NT2/D1 (cell line): Measurements from ENCODE around the gene GPR35.

Source experiments
- DNase-seq: peaks from one replicate; pipeline ENCODE4 v3.0.0-alpha.2; 2011; ENCODE audit warnings: low read depth, low spot score
- H3K27me3 ChIP-seq: 2 replicates; pipeline ENCODE4 v1.6.0; 2011; ENCODE audit warnings: mild to moderate bottlenecking; ENCODE audit not compliant: insufficient read length, insufficient read depth
- H3K36me3 ChIP-seq: 2 replicates; pipeline ENCODE4 v1.6.1; 2011; ENCODE audit warnings: mild to moderate bottlenecking, low read length, mixed read lengths; ENCODE audit not compliant: insufficient read depth, insufficient read length
- H3K4me1 ChIP-seq: 2 replicates; pipeline ENCODE4 v1.5.1; 2011; ENCODE audit not compliant: insufficient read depth, insufficient read length
- H3K4me3 ChIP-seq: 2 replicates; pipeline ENCODE4 v1.5.1; 2011; ENCODE audit warnings: low read depth; ENCODE audit not compliant: insufficient read length
- H3K9ac ChIP-seq: 2 replicates; pipeline ENCODE4 v1.6.0; 2011; ENCODE audit warnings: low read depth; ENCODE audit not compliant: insufficient read length
- H3K9me3 ChIP-seq: 2 replicates; pipeline ENCODE4 v1.5.1; 2011; ENCODE audit warnings: mild to moderate bottlenecking, low read length; ENCODE audit not compliant: insufficient read depth
- SUZ12 ChIP-seq: IDR thresholded peaks from 2 replicates; pipeline ENCODE4 v1.6.1; 2011; ENCODE audit not compliant: insufficient read length, insufficient read depth; ENCODE audit errors: extremely low read depth
- YY1 ChIP-seq: IDR thresholded peaks from 2 replicates; pipeline ENCODE4 v1.6.1; 2011; ENCODE audit not compliant: insufficient read length, insufficient read depth
- ZNF274 ChIP-seq: IDR thresholded peaks from 2 replicates; pipeline ENCODE4 v1.6.1; 2011; ENCODE audit warnings: mild to moderate bottlenecking, low read depth, low read length

The GPR35 gene

GRCh38 chr2:240632306-240632721 lies 7.0 kb downstream of the GPR35 start:
- no peak overlapping the region for H3K9ac ChIP-seq
- peaks cover 8% of the 10 kb centered on the region for H3K4me1 ChIP-seq
- peaks cover 2% of the 10 kb centered on the region for H3K27me3 ChIP-seq
- H3K4me3 ChIP-seq: no peak overlapping the region
- DNase-seq: no peak
- no peaks in the 10 kb centered on the region for H3K36me3 ChIP-seq
- TF ChIP-seq SUZ12 (no peak), YY1 (no peak), ZNF274 (no peak)
- H3K9me3 ChIP-seq: peaks cover 45% of the 10 kb centered on the region

GRCh38 chr2:240635121-240635997 lies 10.1 kb downstream of the GPR35 start:
- H3K27me3 ChIP-seq: peaks cover 29% of the 10 kb centered on the region
- no peak overlapping the region for H3K9ac ChIP-seq
- H3K9me3 ChIP-seq: peaks cover 45% of the 10 kb centered on the region
- no peak for DNase-seq
- H3K4me1 ChIP-seq: no peaks in the 10 kb centered on the region
- H3K4me3 ChIP-seq: no peak overlapping the region
- TF ChIP-seq YY1: no peak
- TF ChIP-seq SUZ12: no peak
- TF ChIP-seq ZNF274: no peak
- no peaks in the 10 kb centered on the region for H3K36me3 ChIP-seq

DNA sequence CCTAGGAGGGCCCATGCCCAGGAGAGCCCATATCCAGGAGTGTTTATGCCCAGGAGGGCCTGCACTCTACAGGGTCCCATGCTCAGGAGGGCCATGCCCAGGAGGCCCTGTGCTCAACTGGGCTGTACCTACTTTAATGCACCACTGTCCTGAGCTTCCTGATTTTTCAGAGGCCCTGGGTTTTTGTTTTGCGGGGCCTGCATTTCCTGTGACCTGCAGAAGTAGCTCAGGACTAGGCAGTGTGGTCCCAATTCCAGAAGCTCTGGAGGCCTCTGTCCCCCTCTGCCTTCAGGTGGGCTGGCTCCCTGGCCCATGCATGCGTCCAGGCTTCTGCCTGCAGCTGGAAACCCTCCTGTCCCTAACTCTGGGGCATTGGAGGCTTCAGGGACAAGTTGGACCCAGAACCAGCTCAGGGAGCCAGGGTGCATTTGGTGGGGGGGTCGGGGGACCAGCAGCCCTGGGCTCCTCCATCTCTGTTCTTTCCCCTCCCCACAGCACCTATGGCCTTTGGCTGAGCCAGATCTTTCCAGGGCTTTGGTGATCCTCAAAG lies 10.8 kb downstream of the GPR35 start:
- no peak overlapping the region for H3K4me3 ChIP-seq
- no peaks in the 10 kb centered on the region for H3K4me1 ChIP-seq
- H3K9ac ChIP-seq: no peak overlapping the region
- no peaks in the 10 kb centered on the region for H3K36me3 ChIP-seq
- TF ChIP-seq ZNF274: no peak
- TF ChIP-seq SUZ12: no peak
- no peak for TF ChIP-seq YY1
- H3K27me3 ChIP-seq: peaks cover 32% of the 10 kb centered on the region
- H3K9me3 ChIP-seq: peaks cover 45% of the 10 kb centered on the region
- DNase-seq: no peak

DNA sequence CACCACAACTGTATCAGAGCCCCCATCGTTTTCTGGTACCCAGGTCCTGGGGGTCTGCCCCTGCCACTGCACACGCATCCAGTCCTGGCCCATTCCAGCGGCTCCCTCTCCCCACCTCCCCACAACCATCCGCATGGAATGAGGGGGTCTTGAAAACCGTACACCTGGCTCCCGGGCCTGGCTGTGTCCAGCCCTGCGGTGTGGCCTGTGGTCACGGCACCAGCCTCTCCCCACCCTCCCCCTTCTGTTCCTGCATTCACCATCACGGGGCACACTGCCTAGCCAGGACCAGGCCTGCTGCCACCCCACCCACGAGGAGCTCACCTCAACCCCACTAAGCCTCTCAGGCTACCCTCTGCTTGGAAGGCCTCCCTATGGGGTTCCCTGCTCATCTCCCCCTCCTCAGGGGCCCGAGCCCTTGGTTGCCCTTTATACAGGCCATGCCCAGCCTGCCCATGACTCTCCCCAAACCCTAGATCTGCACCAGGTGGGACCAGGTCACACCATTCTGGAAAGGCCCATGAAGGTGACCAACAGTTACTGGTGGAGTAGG lies 11.4 kb downstream of the GPR35 start:
- TF ChIP-seq ZNF274: no peak
- TF ChIP-seq SUZ12: no peak
- no peak for TF ChIP-seq YY1
- DNase-seq: no peak

GRCh38 chr2:240637116-240637900 lies 12.0 kb downstream of the GPR35 start:
- Histone ChIP-seq H3K9me3 (peaks cover 39% of the 10 kb centered on the region), H3K9ac (no peak overlapping the region), H3K4me1 (no peaks in the 10 kb centered on the region), H3K27me3 (peaks cover 32% of the 10 kb centered on the region), H3K36me3 (no peaks in the 10 kb centered on the region), H3K4me3 (no peak overlapping the region)
- TF ChIP-seq SUZ12 (no peak), ZNF274 (no peak), YY1 (no peak)
- no peak for DNase-seq

More for the DNA sequence above, 11.4 kb downstream of the GPR35 start:
- H3K9ac ChIP-seq: no peak overlapping the region
- H3K9me3 ChIP-seq: peaks cover 45% of the 10 kb centered on the region
- H3K36me3 ChIP-seq: no peaks in the 10 kb centered on the region
- H3K27me3 ChIP-seq: peaks cover 32% of the 10 kb centered on the region
- H3K4me3 ChIP-seq: no peak overlapping the region
- no peaks in the 10 kb centered on the region for H3K4me1 ChIP-seq

DNA sequence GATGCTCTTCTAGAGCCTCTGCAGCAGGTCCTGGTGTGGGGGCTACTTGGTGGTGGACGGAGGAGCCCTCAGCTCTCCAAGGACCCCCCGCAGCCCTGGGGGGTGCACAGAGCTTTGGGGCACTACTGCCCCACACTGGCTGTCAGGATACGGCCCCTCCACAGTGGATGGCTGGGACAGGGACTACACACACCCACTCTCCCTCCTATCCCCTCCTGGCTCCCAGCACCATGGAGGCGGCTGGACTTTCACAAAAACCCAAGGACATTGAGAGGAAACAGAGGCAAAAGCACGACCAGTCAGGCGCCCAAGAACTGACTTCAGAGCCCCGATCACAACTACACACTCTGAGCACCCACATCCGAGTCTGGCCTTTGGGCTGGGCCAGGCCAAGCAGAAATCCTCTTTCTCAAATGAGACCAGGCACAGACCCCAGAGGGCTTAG lies 12.6 kb downstream of the GPR35 start:
- no peak for TF ChIP-seq ZNF274
- TF ChIP-seq SUZ12: no peak
- no peak for TF ChIP-seq YY1
- DNase-seq: no peak

GRCh38 chr2:240638512-240639160 lies 13.4 kb downstream of the GPR35 start:
- no peaks in the 10 kb centered on the region for H3K36me3 ChIP-seq
- no peaks in the 10 kb centered on the region for H3K4me1 ChIP-seq
- TF ChIP-seq YY1: no peak
- H3K27me3 ChIP-seq: peaks cover 32% of the 10 kb centered on the region
- H3K9ac ChIP-seq: no peak overlapping the region
- H3K9me3 ChIP-seq: peaks cover 26% of the 10 kb centered on the region
- H3K4me3 ChIP-seq: no peak overlapping the region
- DNase-seq: no peak

More for the DNA sequence above, 12.6 kb downstream of the GPR35 start:
- Histone ChIP-seq H3K4me1 (no peaks in the 10 kb centered on the region), H3K4me3 (no peak overlapping the region), H3K9me3 (peaks cover 33% of the 10 kb centered on the region), H3K9ac (no peak overlapping the region), H3K27me3 (peaks cover 32% of the 10 kb centered on the region), H3K36me3 (no peaks in the 10 kb centered on the region)
